HG03521 (cell line): Measurements from ENCODE around the gene GINS3.
"Not testable (repeated sequence)": the region's sequence is repeated elsewhere in the genome, so short reads cannot be mapped to it uniquely, and the experiment has no call there.

Experiments used
- ATAC-seq: cut with Tn5 transposase; IDR thresholded peaks from one replicate; pipeline ENCODE4 v1.9.1; 2021; ENCODE audit warnings: mild to moderate bottlenecking, moderate library complexity; ENCODE audit not compliant: unreplicated experiment

GINS3 gene

DNA sequence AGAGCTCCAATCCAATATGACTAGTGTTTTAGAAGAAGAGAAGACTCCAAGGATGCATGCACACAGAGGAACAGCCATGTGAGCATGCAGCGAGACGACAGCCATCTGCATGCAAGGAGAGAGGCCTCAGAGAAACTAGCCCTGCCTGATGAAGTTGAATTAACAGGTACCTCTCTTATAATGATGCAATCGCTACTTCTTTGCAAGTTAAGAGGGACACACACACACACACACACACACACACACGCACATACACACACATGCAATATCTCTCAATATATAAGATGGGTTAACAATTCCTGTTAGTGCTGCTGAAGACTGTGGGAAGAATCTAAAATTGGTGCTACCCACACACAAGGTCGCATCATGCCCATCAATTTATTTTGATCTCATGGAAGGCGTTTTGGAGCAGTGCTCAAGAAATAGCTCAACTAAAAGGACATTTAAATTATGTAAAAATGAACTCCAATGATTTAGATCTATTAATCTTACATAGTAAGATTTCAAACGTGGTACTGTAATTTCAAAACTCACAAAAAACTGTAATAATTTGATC is 7.0 kb upstream of the GINS3 start:
- ATAC-seq = no peak

DNA sequence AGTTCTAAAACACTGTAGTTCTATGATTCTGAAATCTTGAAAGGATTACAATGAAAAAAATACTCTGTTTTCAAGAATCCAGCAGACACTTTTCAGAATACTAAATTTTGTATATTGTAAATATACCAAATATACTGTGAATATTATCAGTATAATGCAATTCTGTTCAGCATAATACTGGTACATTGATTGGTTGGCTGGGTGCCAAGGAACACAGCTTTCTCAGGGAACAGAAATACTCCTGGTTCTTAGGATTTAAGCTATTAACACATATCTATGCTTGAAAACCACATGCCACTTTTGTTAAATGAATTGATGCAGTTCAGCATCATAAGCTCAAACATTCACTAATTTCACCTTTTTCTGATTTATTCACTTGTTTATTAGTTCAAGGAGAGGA is 2.5 kb upstream of the GINS3 start:
- no peak for ATAC-seq

DNA sequence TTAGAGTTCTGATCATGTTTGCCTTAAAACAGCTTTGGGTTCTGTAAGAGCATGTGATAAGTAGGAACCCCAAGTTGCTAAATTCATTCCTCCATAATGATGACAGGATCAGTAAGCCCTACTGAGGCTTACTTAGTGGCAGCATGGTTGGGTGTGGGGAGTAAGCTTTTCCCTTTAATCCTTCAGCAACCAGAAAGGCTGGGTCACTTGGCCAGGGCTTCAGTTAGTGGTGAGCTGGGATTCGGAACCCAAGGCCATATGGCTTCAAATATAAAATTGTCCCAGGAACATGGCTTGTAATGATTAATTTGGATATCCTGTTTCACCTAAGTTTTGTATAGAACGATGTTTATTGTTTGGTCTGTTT is 850 bp downstream of the GINS3 start:
- peak; percentile 21 for ATAC-seq

DNA sequence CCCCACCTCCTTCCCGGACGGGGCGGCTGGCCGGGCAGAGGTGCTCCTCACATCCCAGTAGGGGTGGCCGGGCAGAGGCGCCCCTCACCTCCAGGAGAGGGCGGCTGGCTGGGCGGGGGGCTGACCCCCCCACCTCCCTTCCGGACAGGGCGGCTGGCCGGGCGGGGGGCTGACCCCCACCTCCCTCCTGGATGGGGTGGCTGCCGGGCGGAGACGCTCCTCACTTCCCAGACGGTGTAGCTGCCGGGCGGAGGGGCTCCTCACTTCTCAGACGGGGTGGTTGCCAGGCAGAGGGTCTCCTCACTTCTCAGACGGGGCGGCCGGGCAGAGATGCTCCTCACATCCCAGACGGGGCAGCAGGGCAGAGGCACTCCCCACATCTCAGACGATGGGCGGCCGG is 4.6 kb downstream of the GINS3 start:
- ATAC-seq = not testable (repeated sequence)

DNA sequence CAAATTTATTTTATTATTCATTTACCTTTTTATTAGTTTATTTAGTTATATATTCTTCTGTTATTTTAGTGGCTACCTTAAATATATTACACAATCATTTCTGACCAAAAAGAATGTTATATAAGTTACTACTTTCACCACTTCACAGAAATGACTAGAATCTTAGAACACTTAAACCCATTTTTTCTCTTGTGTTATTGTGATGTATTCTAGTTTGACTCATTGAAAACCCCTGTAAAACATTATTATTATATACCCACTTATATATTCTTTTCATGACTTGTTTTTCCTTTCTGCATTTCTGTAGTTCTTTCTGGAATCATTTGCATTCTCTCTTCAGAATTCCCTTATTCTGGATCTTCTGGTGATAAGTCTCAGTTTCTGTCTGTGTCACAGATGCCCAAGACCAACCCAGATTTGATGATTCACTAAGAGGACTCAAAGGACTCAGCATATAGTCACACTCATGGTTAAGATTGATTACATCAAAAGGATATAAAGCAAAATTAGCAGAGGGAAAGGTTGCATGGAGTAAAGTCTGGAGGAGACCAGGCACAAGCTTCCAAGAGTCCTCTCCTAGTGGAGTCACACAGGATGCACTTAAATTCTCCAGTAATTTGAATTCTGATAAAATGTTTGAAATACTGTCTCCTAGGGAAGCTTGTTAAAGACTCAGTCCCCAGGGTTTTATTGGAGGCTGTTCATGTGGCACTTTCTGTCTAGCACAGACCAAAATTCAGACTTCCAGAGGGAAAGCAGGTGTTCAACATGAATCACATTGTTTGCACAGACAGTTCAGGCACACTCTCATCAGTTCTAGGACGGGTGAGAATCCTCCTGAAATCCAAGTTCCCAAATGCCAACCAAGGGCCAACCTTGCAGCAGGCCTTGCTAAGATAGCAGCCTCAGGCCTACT is 7.7 kb downstream of the GINS3 start:
- ATAC-seq = no peak

DNA sequence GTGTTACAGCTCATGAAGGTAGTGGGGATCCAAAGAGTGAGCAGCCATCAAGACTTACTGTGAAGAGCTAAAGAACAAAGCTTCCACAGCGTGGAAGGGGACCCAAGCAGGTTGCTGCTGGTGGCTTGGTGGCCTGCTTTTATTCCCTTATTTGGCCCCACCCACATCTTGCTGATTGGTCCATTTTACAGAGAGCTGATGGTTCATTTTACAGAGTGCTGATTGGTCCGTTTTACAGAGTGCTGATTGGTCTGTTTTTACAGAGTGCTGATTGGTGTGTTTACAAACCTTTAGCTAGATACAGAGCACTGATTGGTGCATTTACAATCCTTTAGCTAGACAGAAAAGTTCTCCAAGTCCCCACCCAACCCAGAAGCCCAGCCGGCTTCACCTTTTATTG is 9.0 kb downstream of the GINS3 start:
- not testable (repeated sequence) for ATAC-seq

DNA sequence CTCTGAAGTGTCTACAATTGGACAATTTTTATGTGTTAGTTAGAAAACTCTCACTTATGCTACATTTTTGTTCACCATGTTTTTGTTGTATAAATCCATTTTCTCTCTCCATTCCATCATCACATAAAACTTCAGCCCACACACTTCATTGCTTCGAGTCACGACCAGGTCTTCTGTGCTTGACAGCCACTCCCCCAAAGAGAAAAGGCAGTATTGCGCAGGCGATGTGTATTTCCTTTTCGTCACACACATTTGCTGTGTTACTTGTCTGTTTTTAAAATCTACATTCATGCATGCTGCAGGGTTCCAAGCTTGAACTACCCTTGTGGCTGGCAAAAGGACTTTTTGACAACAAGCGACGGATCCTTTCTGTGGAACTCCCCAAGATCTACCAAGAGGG is 10.5 kb downstream of the GINS3 start:
- ATAC-seq = no peak

DNA sequence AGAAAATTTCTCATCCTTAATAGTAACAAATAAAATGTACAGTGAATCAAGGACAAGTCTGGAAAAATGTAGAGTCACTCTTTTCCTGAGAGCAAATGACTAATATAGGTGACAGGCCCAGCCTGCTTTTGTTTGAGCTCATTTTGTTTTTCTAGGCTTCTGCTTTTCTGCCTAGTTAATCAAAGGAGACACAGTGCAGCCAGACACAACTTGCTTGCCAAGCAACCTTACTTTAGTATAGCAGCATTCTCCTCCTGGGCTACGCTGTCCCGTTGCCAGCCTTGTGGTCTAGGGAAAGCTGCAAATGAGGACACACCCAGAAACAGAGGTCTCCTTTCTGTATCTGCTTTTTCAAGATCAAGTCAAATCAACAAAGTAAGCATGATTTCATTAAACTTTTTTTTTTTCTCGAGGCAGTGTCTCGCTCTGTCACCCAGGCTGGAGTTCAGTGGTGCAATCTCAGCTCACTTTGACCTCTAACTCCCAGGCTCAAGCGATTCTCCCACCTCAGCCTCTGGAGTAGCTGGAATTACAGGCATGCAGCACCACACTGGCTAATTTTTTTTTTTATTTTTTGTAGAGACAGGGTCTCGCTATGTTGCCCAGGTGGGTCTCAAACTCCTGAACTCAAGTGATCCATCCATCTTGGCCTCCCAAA is 17.2 kb downstream of the GINS3 start:
- no peak for ATAC-seq

DNA sequence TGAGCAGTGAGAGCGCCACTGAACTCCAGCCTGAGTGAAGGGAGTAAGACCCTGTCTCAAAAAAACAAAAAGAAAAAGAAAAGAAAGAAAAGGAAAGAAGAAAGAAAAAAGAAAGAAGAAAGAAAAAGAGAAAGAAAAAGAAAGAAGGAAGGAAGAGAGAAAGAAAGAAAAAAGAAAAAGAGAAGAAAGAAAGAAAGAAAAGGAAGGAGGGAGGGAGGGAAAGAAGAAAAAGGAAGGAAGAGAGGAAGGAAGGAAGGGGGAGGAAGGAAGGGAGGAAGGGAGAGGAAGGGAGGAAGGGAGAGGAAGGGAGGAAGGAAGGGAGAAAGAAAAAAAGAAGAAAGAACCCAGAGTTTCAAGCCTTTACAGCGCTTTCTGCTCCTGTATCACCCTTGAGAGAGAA is 19.1 kb downstream of the GINS3 start:
- no peak for ATAC-seq

DNA sequence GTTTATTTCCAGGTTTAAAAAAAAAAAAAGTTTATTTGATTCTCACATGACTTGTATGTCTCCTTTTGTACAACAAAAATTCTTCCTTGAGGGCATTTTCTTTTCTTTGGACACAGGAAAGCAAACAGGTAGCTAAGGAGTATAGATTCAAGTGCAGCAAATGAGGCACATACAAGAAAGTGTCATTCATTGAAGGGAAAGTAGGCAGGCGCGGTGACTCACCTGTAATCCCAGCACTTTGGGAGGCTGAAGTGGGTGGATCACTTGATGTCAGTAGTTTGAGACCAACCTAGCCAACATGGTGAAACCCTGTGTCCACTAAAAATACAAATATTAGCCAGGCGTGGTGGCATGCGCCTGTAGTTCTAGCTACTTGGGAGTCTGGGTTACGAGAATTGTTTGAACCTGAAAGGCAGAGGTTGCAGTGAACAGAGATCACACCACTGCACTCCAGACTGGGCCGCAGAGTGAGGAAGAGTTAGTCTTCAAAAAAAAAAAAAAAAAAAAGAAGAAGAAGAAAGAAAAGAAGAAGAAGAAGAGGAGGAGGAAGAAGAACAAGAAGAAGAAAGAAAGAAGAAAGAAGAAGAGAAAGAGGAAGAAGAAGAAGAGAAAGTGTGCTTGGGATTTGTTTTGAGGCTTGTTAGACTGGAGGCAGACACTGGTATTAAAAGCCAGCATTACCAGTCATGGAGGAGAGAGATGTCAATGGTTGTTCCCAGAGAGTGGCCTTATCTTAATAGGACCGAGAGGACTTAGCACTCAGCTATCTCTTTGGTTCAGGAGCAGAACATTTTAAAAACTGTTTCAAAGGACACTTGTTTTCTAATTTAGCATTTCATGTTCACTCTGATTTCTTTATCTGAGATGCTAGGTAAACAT is 19.7 kb downstream of the GINS3 start:
- ATAC-seq = no peak

DNA sequence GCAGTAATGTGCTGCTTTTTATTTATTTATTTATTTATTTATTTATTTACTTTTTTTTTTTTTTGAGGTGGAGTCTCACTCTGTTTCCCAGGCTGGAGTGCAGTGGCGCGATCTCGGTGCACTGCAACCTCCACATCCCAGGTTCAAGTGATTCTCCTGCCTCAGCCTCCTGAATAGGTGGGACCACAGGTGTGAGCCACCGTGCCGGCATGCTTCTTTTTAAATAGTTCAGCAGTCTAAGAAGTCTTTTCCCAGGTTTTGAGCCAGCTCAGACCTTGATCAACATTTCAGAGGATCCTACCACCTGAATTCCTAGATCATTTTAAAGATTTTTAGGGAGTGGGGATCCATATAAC is 20.3 kb downstream of the GINS3 start:
- ATAC-seq = not testable (repeated sequence)

DNA sequence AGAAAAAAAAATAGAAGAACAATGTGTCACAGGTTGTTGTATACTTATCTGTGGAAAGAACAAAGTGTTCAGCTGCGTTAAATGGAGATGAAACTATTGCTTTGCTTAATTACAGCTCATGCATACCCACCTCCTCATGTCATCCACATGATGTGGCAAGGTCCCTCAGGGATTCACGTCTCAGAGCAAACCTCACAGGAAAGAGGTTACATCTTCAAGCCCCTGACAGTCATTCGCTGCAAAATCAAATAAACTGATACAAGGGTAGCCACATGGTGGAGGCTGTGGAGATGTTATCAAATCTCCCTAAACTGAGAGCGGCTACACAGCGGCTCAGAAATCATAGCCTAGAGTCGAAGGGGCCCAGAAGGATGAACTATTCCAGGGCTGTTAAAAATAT is 21.1 kb downstream of the GINS3 start:
- no peak for ATAC-seq

DNA sequence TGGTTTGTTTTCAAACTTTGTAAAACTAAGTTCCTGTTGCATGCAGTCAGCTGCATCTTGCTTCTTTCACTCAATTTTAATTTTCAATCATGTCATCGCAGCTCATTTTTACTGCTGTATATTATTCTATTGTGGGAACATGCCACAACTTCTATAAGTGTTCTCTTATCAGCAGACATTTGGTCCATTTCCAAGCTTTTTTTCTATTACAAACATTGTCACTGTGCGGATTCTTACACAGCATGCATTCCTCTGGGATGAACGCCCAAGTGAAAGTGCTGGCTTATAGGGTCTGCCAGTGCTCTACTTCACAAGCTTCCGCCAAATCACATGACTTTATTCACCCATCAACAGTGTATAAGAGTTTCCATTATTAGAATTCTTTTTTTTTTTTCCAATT is 22.7 kb downstream of the GINS3 start:
- no peak for ATAC-seq

DNA sequence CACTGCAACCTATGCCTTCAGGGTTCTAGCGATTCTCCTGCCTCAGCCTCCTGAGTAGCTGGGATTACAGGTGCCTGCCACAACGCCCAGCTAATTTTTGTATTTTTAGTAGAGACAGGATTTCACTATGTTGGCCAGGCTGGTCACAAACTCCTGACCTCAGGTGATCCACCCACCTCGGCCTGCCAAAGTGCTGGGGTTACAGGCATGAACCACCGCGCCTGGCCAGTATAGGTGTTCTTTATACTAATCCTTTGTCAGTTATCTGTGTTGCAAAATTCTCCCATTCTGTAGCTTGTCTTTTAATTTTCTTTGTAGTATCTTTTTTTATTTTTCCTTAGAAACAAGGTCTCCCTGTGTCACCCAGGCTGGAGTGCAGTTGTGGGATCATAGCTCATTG is 23.7 kb downstream of the GINS3 start:
- ATAC-seq = not testable (repeated sequence)

DNA sequence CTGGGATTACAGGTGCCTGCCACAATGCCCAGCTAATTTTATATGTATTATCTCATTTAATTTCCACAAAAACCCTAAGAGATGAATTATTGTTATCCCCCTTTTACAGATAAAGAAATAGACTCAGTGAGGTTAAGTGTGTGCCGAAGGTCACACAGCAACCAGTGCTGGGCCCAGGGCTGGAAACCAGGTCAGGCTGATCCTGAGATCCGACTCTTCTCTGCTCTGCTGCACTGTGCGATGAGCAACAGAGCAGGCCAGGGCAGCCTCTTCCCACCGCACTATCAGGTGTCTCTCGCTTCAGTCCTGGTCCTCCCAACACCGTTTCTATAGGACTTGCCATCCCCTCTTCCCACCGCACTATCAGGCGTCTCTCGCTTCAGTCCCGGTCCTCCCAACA is 24.8 kb downstream of the GINS3 start:
- ATAC-seq = no peak

DNA sequence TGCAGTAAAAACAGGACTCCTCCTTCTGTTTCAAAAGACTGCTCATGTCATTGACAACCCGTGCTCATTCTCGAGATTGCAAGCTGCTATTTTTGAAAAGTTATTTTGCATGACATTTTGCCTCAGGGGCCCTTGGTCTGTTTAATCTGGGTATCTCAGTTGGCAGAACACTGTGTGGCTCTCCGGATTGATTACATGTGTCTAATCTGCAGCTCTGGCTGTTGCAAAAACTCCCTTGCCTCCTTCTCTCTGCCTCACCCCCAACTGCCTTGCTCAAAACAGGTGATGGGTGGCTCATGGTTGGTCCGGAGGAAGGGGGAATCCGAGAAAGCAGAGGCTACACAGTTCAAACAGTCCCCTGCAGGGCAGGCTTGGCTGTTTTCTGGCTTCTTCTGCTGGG is 25.3 kb downstream of the GINS3 start:
- no peak for ATAC-seq

DNA sequence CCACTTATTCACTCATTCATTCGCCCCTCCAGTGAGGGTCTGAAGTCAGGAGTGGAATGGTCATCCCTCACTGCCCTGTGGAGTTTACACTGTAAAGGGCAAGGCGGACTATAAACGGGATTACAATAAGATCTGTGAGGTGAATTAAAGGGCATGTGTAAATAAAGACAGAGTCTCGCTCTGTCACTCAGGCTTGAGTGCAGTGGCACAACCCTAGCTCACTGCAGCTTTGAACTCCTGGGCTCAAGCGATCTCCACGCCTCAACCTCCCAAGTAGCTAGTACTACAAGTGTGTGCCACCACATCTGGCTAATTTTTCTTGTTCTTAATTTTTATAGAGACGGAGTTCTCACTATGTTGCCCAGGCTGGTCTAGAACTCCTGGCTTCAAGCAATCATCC is 25.8 kb downstream of the GINS3 start:
- no peak for ATAC-seq

DNA sequence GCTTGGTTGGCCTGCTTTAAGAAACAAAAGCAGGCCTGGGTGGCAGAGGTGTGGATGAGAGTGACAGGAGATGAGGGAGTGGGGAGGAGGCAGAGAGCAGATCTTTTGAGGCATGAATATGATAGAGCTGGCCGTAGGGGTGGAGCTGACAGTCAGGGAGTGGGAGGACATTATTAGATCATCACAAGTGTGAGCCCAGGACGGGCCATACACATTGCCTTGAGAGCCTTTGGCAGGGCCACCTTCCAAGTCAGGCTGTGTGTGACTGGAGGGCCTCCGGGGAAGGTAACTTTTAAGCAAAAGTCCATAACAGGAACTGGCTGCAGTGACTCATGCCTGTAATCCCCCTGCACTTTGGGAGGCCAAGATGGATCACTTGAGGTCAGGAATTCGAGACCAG is 26.3 kb downstream of the GINS3 start:
- no peak for ATAC-seq

DNA sequence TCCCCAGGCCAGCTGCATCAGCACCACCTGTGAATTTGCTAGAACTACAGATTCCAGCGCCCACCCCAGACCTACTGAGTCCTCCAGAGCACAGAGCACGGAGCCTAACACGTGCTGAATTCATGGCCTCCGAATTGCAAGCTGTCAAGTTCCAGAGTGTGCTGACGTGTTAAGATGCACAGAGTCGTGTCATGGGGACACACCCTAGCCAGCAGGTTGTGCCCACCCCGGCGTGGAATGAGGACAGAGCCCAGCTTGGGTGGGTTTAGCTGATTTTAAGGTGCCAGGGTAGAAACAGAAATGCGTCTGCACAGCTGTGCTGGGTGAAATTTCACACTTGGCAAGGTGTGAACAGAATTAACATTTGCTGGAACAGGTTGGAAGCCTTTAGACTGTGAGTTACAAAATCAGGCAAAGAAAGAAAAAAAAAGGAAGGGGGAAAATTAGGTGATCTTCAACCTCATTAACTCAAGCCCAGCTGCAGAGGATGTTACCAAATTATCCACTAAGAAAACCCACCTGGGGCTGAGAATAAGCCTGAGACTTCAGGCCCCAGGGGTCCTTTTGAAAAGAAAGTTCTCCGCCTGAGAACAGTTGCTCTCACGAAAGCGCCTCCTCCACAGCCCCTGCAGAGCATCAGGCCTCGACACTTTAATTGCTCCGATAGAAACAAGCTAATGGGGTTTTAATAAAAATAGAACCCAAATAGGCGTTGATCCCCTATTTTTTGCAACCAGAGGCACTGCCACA is 27.1 kb downstream of the GINS3 start:
- no peak for ATAC-seq

DNA sequence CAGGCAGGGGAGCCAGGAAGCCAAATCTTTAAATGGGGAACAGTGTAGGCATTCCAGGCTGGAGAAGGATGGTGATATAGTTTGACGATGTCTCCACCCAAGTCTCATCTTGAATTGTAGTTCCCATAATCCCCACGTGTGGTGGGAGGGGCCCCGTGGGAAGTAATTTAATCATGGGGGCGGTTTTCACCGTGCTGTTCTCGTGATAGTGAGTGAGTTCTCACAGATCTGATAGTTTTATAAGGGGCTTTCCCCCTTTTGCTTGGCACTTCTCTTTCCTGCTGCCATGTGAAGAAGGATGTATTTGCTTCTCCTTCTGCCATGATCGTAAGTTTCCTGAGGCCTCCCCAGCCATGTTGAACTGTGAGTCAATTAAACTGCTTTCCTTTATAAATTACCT is 28.8 kb downstream of the GINS3 start:
- no peak for ATAC-seq

DNA sequence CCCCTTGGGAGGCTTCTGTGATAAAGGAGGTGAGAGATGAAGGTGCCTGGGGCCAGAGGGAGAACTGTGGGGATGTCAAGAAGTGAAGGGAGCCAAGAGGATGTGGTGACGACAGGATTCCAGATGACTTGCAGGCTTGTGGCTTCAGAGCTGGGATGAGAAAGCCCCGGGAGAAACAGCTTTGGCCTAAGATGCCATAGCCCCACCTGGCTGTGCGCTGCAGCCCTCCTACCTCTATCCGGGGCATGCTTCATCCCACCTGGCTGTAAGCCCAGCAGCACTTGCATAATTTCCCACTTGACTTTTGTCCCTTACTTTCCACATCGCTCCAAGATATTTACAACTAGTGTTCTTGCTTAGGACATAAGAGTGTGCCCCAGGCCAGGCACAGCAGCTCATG is 29.3 kb downstream of the GINS3 start:
- no peak for ATAC-seq
